Embryonic facial prominence (tissue), 1 donor: Measurements from ENCODE around the gene RAD54L2.
"Not testable (repeated sequence)": the region's sequence is repeated elsewhere in the genome, so short reads cannot be mapped to it uniquely, and the experiment has no call there.

ENCODE experiments used
- DNase-seq: peaks from one replicate; pipeline ENCODE4 v3.0.0-alpha.2; 2016; ENCODE audit errors: extremely low spot score

The RAD54L2 gene

GRCh38 chr3:51538459-51539290 is at the start of gene RAD54L2:
TSS of gene RAD54L2 (plus strand) at chr3:51538719. CDS start at chr3:51590421, 51,702 bp downstream.
- peak; percentile 46 for DNase-seq

- peak; percentile 88 for DNase-seq
Observed at GRCh38 chr3:51498876-51499738, 39.4 kb upstream of the RAD54L2 start.

GRCh38 chr3:51500632-51501131 is 37.8 kb upstream of the RAD54L2 start:
- DNase-seq: no peak

- DNase-seq: peak; percentile 49
Observed at GRCh38 chr3:51501833-51502561, 36.5 kb upstream of the RAD54L2 start.

GRCh38 chr3:51502562-51502910 is 36.0 kb upstream of the RAD54L2 start:
- DNase-seq: no peak

GRCh38 chr3:51503007-51503406 is 35.5 kb upstream of the RAD54L2 start:
- no peak for DNase-seq

GRCh38 chr3:51508255-51508654 is 30.3 kb upstream of the RAD54L2 start:
- no peak for DNase-seq

GRCh38 chr3:51510996-51511395 is 27.5 kb upstream of the RAD54L2 start:
- DNase-seq: no peak

- DNase-seq: no peak
Observed at GRCh38 chr3:51514210-51514609, 24.3 kb upstream of the RAD54L2 start.

- DNase-seq: no peak
Observed at GRCh38 chr3:51519848-51520247, 18.7 kb upstream of the RAD54L2 start.

GRCh38 chr3:51520906-51521730 is 17.4 kb upstream of the RAD54L2 start:
- DNase-seq: not testable (repeated sequence)

- DNase-seq: no peak
Observed at GRCh38 chr3:51522273-51522962, 16.1 kb upstream of the RAD54L2 start.

- not testable (repeated sequence) for DNase-seq
Observed at GRCh38 chr3:51524874-51525273, 13.6 kb upstream of the RAD54L2 start.

GRCh38 chr3:51530485-51530884 is 8.0 kb upstream of the RAD54L2 start:
- no peak for DNase-seq

GRCh38 chr3:51535146-51536019 is 3.1 kb upstream of the RAD54L2 start:
- DNase-seq: no peak

- DNase-seq: not testable (repeated sequence)
Observed at GRCh38 chr3:51537631-51538030, 888 bp upstream of the RAD54L2 start.

- DNase-seq: no peak
Observed at GRCh38 chr3:51538115-51538458, 432 bp upstream of the RAD54L2 start.

GRCh38 chr3:51539291-51539941 is 897 bp downstream of the RAD54L2 start:
- DNase-seq: no peak

- not testable (repeated sequence) for DNase-seq
Observed at GRCh38 chr3:51542596-51542995, 4.1 kb downstream of the RAD54L2 start.
